SHP77 treated with DMSO at 0.1 percent for 48 hours (cell line): ENCODE measurements around the gene BCAR3.
"Not testable (repeated sequence)": the region's sequence is repeated elsewhere in the genome, so short reads cannot be mapped to it uniquely, and the experiment has no call there.

Experiments used
- DNase-seq: peaks from one replicate; lab custom pipeline; 2025; lab: John Stamatoyannopoulos, UW

BCAR3 gene

DNA sequence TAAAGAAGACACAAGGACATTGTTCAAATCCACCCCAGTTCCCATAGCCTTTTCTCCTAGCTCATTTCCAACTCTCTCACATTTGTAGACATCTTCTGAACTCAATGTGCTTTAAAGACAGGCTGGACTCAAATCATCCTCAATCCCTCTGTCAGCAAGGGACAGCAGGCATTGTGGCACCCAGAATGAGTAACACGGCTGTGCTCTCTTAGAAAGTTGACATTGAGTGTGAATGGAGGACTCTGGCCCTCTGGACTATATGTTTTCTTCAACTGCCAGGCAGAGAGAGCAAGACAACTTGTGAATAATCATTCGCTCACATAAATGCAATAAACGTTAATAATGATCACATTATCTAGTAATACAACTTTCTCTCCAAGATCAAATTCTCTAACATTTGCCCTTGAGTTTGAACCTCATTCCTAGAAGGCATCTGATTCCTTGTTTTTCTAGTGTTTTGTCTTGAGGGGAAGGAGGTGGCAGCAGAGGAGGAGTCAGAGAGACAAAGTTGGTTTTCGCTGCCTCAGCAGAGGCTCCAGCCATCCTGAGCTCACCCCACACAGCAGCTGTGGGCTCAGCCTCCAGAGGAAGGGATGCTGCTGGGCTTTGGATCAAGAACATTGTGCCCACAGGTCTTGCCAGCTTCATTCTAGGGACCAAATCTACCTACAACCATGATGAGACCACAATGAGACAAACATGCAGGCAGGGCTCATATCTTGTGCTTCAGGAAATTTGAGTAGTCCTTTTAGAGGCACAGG lies 85.1 kb downstream of the BCAR3 start:
- DNase-seq: no peak

DNA sequence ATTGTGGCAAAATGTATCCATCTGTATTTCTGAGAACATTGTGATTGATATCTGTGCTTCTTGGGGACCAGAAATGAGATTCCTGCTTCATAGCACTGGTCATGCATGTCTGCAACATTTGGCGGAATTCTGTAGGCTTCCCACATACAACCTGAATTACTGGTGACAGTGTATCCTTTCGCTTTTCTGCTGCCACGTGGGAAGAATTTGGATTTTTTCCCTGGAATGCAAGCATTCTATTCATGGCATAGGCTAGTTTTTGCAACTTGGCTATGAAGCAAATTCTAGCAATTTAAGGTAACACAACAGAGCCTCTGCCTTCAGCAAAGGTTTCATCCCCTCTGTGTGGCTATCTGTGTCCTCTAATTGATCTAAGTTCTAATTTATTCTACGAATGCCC lies 85.9 kb downstream of the BCAR3 start:
- DNase-seq: no peak

DNA sequence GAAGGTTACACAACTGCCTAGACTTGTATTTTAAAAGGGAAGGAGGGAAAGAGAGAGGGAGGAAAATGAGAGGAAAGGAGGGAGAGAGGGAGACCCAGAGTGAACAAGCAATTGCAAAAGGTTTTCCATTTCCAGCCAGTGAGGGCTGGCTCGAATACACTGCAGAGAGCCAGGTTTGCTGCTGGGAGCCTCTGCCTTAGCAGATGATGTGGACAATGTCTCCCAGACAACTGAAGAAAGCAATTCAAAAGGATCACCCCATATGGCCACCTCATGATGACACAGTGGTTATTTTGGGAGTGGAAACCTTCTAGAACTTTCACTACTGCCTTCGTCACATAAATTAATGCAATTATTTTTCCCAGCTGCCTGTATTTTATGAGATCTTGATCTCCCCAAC lies 86.4 kb downstream of the BCAR3 start:
- no peak for DNase-seq

DNA sequence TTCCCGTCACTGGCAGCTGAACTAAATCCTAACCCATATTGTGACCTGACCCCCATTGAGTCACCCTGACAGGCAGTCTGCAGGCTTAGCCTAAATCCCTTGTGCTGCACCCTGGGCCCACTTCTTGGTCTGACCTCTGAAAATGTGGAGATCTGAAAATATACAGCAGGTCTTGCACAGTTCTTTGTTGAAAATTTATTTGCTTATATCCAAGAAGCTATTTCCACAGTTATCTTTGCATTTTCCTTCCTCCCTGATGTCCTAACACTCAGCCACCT lies 87.1 kb downstream of the BCAR3 start:
- DNase-seq: no peak

DNA sequence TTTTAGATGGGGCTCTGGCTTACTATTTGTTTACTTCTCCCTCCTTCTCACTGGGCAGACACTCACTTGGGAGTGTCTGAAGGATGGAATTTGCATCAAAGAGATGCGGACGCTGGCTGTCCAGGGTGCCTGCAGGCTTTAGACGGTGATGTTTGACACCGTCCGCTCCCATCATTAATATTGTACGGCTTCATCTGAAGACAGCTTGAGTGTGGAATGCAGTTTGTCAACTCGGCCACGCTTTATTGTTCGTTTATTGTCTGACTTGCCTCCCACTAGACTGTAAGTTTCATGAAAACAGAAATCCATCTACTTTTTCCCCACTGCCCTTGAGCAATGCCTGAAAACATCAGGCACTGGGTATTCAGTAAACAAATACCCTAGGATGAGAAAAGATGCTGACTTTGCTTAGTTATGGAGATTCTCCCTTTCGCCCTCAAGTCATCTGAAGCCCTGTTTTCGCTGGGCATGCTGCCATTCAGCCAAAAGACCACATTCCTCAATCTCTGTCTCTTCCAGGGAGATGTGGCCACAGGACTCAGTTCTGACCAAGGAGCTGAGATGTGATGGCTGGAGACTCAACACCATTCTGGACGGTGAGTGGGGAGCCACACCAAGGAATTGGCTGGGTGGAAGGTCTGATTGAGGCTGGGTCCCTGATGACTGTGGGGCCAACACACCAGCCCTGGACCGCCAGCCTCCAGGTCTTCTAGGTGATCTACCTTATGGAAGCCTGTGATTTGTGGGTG lies 87.6 kb downstream of the BCAR3 start:
- no peak for DNase-seq

DNA sequence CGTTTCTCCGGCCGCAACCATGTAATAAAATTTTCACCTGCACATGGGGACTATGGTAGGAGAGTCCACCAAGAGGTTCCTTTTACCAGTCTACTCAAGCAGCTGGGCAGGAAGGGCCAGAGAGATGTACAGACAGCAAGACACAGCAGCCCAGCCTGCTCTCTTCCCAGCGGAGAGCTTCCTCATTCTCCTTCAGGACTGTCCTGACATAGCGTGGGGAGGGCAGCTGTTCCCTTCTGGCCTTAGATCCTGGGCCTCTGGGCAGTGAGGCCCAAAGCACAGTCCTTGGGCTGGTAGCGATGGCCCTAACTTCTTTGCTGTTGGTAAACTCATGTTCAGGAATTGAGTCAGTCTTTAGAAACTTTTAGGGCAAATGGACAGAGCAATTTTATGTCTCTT lies 89.1 kb downstream of the BCAR3 start:
- DNase-seq: no peak

DNA sequence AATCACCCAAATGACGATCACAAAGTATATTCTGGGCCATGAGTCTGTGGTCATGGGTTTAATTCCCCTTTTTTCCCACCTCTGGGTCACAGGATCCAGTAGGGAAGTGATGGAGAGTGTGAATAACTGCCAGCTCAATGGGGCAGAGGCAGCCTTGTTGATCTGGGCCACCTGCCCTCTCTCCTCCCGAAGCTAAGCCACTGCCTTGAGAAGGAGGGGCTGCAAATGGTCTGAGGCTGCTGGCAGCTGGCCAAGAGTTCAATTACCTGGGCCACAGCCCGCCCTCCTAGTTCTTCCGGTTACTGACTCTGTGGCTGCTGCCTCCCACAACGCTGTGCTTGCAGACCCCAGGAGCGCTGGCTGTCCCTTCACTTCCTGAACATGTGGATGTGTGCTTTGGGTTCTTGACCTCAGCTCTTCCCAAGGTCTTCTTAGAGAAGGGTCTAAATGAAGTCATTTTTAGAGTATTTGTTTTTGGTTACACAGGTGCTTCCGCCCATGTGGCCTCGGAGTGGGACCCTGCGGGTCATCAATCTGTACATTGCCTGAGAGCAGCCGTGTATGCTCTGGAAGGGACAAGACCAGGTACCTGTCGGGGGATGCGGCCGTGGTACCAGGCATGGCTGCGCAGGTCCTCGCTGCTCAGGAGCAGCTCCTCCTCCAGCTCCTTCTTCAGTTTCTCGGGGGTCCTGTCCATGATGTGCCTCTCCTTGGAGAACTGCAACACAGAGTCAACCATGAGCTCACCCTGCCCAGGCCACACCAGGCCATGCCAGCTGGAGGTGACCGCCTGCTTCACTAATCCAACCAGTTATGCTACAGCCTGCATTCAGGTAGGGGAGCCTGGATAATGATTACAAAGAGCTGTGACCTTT lies 89.7 kb downstream of the BCAR3 start:
- peak; percentile 94 for DNase-seq

DNA sequence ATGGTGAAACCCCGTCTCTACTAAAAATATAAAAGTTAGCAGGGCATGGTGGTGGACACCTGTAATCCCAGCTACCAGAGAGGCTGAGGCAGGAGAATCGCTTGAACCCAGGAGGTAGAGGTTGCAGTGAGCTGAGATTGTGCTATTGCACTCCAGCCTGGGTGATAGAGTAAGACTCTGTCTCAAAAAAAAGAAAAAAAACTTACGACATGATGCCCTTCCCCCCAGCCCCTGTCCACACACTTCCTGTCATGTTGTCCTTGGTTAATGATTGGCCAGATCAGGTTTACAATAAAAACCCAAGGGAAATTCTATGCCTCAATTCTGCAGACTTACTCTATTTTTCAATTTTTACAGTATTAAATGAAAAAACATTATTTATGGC lies 90.4 kb downstream of the BCAR3 start:
- DNase-seq: not testable (repeated sequence)

DNA sequence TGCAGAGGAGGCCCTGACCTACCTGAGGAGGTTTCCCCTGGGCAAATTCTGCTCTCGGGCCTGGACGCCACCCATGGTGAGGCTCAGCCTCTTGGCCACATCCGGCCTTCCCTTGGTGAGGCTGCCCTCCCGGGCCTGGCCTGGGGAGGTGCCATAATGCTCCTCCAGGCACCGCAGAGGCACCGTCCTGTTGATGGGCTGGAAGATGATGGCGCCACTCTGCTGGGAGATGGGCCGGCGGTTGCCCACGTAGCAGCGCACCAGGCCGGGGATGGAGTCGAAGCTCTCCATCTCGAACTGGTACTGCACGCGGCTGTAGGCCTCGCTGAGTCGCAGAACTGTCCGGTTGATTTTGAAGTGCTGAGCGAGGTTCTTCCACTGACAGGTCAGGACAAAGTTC lies 92.7 kb downstream of the BCAR3 start:
- no peak for DNase-seq

DNA sequence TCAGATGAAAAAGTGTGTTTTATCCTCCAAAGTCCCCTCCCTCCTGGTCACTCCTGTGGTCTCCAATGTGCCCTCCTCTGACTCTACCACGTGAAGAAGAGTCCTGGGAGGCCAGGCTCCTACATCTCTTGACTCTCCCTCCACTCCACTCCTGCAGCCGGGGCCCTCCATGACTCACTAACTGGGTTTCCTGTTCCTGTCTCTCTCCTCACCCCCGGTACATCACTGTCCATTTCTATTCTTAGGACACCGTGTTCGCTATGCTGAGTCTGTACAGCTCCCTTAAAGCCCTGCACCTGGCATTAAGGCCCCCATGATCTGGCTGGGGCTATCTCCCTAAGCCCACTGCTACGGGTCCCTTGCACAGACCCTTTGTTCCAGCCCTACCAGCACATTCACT lies 93.4 kb downstream of the BCAR3 start:
- no peak for DNase-seq

DNA sequence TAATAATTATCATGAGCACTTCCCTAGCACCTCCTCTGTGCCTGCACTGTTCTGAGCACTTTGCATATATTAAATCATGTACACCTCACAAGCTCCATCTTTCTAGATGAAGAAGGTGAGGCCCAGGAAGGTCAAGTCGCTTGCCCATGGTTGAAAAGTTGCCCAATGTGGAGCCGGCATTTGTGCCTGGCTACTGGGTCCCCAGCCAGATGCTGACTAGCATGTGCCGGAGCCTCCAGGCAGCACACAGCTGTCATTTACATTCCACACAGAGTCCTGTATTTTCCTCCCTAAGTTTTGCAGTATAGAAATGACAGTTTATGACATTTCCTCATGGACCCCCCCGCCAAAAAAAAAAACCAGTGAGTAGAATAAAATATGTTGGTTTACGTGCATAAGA lies 94.3 kb downstream of the BCAR3 start:
- no peak for DNase-seq

DNA sequence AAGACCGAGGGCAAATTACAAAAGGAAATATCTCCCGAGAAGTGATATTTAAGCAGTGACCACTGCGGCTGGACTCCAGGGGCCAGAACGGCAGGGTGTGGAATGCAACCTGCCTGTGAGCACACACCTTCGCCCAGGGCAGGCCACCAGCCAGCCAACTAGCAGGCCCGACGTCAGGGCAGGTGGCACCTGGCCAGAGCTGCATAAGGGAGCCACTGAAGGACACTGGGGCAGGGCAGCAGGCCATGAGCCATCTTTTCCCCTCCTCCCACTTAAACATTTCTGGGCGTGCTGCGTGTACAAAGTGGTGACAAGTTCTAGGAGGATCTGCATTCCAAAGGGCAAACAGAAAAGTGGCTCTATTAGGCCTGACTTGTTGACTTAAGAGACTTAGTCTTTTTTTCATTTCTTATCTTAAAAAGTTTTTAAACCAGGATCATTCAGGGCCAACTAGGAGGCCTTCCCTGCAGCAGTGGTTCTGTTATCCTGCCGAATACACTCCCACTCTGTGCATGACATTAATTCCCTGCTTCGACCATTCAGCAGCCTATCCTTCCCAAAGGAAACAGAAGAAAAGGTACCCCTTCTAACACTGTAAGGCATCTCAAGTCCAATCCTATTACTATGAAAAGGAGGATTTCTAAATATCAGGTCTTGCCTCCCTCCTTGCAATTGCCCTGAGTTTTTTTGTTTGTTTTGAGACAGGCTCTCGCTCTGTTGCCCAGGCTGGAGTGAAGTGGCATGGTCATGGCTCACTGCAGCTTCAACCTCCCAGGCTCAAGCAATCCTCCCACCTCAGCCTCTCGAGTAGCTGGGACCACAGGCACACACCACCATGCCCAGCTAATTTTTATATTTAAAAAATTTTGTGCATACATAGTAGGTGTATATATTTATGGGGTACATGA lies 96.3 kb downstream of the BCAR3 start:
- peak; percentile 13 for DNase-seq

DNA sequence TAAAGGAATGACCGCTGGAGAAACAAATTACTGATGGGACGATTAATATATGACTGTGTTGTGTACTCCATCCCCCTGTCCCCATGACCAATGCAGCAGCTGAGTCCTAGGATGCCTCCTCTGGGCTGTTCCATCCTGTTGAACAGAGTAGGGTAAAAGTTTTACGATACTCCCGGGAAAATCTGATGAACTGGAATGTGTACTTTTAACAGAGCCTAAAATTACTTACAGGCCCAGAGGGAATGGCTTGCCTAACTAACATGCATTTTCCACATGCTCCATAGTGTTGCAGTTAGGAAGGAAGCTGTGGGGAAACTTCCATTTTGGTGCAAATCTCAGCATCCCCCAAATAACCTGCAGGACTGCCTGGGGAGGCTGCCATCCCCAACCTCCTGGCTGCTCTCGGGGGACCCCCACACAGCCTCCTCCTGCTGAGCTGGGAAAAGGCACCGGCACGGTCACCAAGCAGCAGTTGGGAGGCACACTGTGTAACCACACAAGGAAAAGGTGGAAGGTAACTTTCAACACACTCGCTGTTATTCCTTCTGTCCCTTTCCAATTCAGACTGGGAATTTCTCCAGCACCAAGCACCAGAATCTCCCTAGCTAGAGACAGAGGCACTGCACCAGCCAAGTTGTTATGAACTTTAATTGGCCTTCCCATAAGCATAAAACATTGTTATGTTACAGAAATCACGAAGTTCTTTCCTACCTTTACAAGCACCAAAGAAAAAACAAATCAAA lies 97.2 kb downstream of the BCAR3 start:
- DNase-seq: no peak

DNA sequence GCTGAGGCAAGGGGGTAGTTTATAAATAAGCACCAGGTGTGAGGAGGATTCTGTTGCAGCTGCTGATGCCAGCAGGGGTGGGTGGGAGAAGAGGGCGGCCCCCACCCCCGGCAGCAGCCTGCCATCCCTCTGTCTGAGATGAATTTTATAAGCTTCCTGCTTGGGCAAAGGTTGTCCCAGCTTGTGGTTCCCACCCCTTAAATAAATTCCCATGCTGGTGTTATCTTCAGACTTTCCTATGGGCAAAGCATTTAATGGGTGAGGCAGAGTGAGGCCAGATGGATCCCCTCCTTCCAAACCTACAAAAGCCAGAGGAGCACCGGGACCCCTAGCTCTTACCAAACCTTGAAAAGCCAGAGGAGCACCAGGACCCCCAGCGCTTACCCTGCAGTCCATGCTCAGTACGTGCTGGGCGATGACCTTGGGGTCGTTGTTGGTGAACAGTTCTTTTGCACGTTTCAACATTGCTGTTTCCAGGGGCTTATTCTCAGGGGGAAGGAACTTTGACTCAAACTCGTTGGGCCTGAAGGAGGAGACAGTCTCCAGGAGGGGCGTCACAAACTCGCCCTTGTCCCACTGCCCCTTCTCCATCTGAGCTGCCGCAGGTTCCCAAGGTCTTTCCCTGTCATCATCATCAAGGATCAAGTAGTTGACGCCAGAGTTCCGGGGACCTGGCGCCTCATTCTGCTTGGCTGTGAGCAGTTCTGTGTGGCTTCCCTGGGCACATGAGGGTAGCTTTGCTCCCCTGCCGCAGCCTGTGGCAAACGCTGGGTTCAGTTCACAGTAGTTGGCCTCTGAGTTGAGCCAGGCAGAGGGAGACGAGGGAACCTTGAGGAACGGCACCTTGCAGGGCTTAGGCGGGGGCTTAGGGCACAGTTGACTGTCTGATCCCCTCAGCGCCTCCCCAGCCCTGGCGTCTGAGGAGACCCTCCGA lies 99.5 kb downstream of the BCAR3 start:
- DNase-seq: no peak

DNA sequence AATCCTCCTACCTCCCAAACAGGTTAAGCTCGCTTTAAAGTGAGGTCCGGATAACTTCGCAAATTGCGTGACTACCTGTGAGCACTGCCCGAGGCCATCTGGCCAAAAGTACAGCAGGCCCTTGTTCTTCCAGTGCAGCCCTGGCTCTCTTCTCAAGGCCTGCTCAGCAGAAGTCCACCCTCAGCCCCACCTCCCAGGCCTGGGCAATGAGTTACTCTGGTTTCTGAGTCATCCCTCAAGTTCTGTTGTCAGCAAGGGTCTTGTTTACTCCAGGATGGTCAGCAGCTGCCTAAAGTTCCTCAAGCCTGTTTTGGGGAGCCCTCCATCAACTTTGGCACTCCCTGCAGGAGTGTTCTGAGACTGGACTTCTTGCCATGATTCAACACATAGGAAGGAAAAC lies 101.7 kb downstream of the BCAR3 start:
- no peak for DNase-seq

DNA sequence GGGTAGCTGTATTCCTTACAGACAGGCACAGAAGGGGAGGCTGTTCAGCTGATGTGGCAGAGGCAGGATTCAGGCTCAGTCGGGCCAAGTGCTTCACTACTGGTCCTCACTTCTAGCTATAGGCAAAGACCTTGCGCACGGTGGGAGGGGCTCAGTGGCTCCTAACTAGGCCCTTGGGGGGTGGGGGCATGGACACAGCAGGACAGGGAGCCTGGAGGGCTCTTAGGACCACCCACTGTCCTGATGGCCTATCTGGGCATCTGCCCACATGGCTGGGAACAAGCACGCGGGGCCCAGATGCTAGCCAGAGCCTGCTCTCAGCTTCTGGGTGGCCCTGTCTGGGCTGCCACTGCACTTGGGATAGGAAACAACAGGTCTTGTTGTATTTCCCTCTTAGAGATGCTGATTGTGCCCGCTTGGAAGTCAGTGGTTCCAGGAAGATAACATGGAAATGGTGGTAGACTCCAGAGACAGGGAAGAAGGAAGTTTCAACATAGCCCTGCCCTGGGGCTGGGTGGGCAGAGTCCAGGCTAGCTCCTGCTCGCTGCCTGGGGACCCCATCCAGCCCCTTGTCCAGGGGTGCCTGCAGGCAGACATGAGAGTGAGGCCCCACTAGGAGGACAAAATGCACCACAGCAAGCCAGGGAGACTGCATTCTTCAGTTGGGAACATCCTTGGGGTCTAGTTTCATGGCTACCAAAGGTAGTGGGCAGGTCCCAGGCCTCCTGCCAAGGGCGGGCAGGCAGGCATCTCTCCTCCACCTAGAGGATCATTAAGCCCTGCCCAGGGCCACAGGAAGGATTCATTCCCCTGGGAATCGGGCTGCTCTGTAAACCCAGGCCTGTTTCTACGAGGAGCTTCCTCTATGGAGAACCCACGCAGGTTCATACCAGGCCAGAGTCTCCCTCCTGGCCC lies 102.5 kb downstream of the BCAR3 start:
- DNase-seq: no peak

DNA sequence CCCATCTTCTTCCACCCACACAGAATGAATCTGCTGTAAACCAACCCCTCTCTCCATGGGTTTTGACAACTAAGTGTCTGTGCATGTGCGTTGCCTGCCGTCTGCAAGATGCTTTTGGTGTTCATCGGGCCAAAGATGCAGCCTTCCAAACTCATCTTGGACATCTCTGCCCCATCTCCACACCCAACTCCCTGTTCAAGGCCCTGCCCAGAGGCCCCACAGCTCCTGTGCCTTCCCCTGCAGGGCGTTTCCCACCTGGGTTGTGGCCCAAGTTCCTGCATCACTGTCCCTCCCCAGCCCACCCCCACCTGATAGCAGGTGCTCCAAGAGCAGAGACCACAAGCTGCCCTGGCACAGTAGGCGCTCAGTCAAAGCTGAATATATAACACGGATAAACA lies 103.2 kb downstream of the BCAR3 start:
- no peak for DNase-seq

DNA sequence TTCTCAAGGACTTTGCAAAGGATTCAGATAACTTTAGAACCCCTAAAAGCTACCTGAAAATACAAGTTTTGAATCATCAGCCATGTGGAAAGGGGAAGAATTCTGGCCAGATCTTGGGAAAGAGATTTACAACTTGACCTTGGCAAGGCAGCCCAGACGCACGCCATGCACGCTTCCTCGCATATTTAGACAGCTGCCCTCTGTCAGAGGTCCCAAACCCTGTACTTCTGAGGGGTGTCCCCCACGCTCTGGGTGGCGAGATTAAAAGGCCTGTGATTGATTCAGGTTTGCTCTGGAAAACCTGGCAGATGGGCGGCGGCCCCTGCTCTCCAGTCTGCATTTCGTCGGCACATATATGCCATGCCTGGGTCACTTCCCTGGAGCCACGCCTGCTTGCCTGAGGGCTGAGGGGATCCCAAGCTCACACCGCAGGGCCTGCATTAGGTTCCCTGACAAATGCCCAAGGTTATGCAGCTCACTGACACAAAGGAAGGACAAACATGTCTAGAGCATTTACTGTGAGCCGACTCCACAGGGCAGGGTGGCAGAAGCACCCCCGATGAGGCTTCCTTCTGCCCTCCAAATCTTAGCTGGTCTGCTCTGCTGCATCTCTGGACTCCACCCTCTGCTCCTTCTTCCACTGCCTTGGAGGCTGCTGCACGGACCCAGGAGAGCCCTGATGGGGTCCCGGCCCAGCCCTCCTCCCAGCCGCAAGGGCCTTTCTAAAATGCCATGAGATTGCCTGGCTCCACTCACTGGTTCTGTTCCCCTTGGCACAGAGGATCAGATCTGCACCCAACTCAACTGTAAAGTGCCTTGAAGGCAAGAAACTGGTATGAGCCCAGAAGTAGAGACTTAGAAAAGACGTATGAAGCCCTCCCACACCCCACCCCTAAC lies 103.9 kb downstream of the BCAR3 start:
- no peak for DNase-seq
